ENCODE results near the gene FNBP1L. TPM values are rescaled to one million over a fixed set of nuclear protein-coding genes. Genes with fewer than 3 reads are reported as not detected.
A peak's percentile ranks its signal among the peaks of the same experiment; 100 is the strongest.

FNBP1L gene
- total RNA-seq, 1 experiment from 2014 or later: 119 TPM

GRCh38 chr1:93588206-93588605 lies 140.3 kb downstream of the FNBP1L start:
- H4K20me1 ChIP-seq (ENCODE audit: control insufficient read depth, insufficient read depth, insufficient read length): no peaks in the 10 kb centered on the region

More at GRCh38 chr1:93588206-93588605, 140.3 kb downstream of the FNBP1L start:
- no peak overlapping the region for H2AK5ac ChIP-seq (ENCODE audit: insufficient read length, low read length)
- no peaks in the 10 kb centered on the region for H3K9me3 ChIP-seq (ENCODE audit: control insufficient read depth, low read depth, low read length)
- H2BK12ac ChIP-seq (ENCODE audit: insufficient read length, low read depth, low read length): no peak overlapping the region
- H3K27ac ChIP-seq (ENCODE audit: insufficient read length, low read depth, low read length): no peak overlapping the region
- H2BK5ac ChIP-seq (ENCODE audit: insufficient read length, low read length): no peak overlapping the region
- no peak overlapping the region for H3K18ac ChIP-seq (ENCODE audit: insufficient read length, low read depth, low read length)
- no peak overlapping the region for H4K91ac ChIP-seq (ENCODE audit: insufficient read length, low read depth, low read length)
- WGBS (ENCODE audit: extremely low coverage, insufficient read length, low lambda C conversion rate): no CpG with 5 or more reads among the region's 6 CpGs
- no peaks in the 10 kb centered on the region for H3K79me2 ChIP-seq (ENCODE audit: insufficient read depth, low read length)
- H3K36me3 Mint-ChIP-seq (ENCODE audit: insufficient read depth in 1 of 3, low read depth in 3 of 3): peaks cover 13 to 22% (median 19%) of the 10 kb centered on the region in 3 experiments
- no peaks in the 10 kb centered on the region for H3K23me2 ChIP-seq (ENCODE audit: insufficient read length, low read depth, low read length, poor library complexity, severe bottlenecking)
- no peak overlapping the region for H3K14ac ChIP-seq (ENCODE audit: insufficient read depth, low read length)
- H4K8ac ChIP-seq (replicated peaks; ENCODE audit: insufficient read length, low read depth, low read length): no peak overlapping the region
- no peak overlapping the region for H3K9ac ChIP-seq (ENCODE audit: extremely low read depth, insufficient read length, low read length)
- H3K27ac Mint-ChIP-seq: peak overlapping the region in 1 of 3 experiments; percentile 30; a peak in 1 of 7 replicates
- H3K4ac ChIP-seq (ENCODE audit: low read depth, low read length): no peak overlapping the region
- H4K5ac ChIP-seq (ENCODE audit: insufficient read length, low read depth, low read length): no peak overlapping the region
- H2BK20ac ChIP-seq (ENCODE audit: low read depth, low read length, poor library complexity, severe bottlenecking): no peak overlapping the region
- no peak for DNase-seq
- H2AFZ ChIP-seq (ENCODE audit: low read length): no peak overlapping the region
- H3K4me1 ChIP-seq (ENCODE audit: insufficient read depth, low read length): no peaks in the 10 kb centered on the region; the same call in 1 of the 2 replicates
- H3K56ac ChIP-seq (ENCODE audit: insufficient read length, low read depth, low read length): no peak overlapping the region
- H3K27me3 Mint-ChIP-seq (ENCODE audit: low read depth): no peaks in the 10 kb centered on the region
- no peak overlapping the region for H3K4me3 Mint-ChIP-seq
- no peak for TF ChIP-seq CTCF (conservative IDR thresholded peaks at IDR 0.05)
- H3K4me2 ChIP-seq (ENCODE audit: insufficient read depth, insufficient read length, low read length): no peak overlapping the region
- H2BK120ac ChIP-seq (ENCODE audit: low read depth, low read length, poor library complexity, severe bottlenecking): no peak overlapping the region
- no peak overlapping the region for H3T11ph ChIP-seq (ENCODE audit: low read length)
- no peak overlapping the region for H2BK15ac ChIP-seq (ENCODE audit: low read depth, low read length)
- H3K4me1 Mint-ChIP-seq: peaks cover 21 to 25% of the 10 kb centered on the region in 2 experiments
- no peaks in the 10 kb centered on the region; the same call in 1 of the 2 replicates for H3K27me3 ChIP-seq (ENCODE audit: insufficient read depth, low read length)
- H3K23ac ChIP-seq (ENCODE audit: insufficient read length, low read depth, low read length): no peak overlapping the region
- H3K9me3 Mint-ChIP-seq: no peaks in the 10 kb centered on the region
- H3K79me1 ChIP-seq (ENCODE audit: insufficient read depth, low read depth, low read length, poor library complexity, severe bottlenecking): no peaks in the 10 kb centered on the region
